Ovary (tissue), 3 donors: ENCODE measurements around the gene SAP30BP.

Source experiments
- CTCF ChIP-seq, 3 donors: fragments of 450-650 bp in 2 of 3; fragments of 200-600 bp in 1 of 3; IDR thresholded peaks; one replicate each; pipeline versions ENCODE4 v1.5.1 to v1.8.0; 2016 to 2022; ENCODE audit warnings: antibody characterized with exemption in 3 of 3, mild to moderate bottlenecking in 1 of 3
- EP300 ChIP-seq: sonication (generic); formaldehyde crosslinking; IDR thresholded peaks from one replicate; pipeline ENCODE4 v1.6.1; 2017; ENCODE audit warnings: antibody characterized with exemption
- POLR2A ChIP-seq: fragments of 450-650 bp; IDR thresholded peaks from one replicate; pipeline ENCODE4 v1.6.1; 2017; ENCODE audit warnings: antibody characterized with exemption, mild to moderate bottlenecking, moderate library complexity
- donor health status: DM: no; HTN: no; CAD: no.

- TF ChIP-seq CTCF (IDR thresholded peaks at IDR 0.05) (no peak), EP300 (no peak), POLR2A (no peak)
Observed at GRCh38 chr17:75755990-75756389, 88.9 kb downstream of the SAP30BP start.
